ENCODE data around the gene PRR20G.

DNA sequence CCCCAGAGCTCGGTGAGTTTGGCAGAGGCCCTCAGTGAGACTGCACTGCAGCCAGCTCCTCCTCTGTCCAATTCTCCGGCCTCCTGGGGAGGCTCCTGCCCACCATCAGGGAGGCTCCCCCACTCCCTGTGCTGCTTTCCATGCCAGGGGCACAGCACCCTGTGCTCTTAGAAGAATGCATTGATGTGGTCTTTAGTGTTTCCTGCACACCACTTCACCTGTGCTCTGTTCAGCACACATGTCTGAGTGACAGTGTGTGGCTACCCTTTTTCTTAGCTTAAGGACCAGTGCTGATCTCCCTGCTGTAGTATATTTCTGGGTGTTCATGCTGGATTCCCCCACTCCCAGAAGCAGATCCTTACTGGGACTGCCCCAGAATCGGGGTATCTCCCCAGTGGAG, 36.2 kb upstream of the PRR20G start:
- no peak for TF ChIP-seq POLR2A (IDR thresholded peaks at IDR 0.05)
- TF ChIP-seq, protein P1, sequence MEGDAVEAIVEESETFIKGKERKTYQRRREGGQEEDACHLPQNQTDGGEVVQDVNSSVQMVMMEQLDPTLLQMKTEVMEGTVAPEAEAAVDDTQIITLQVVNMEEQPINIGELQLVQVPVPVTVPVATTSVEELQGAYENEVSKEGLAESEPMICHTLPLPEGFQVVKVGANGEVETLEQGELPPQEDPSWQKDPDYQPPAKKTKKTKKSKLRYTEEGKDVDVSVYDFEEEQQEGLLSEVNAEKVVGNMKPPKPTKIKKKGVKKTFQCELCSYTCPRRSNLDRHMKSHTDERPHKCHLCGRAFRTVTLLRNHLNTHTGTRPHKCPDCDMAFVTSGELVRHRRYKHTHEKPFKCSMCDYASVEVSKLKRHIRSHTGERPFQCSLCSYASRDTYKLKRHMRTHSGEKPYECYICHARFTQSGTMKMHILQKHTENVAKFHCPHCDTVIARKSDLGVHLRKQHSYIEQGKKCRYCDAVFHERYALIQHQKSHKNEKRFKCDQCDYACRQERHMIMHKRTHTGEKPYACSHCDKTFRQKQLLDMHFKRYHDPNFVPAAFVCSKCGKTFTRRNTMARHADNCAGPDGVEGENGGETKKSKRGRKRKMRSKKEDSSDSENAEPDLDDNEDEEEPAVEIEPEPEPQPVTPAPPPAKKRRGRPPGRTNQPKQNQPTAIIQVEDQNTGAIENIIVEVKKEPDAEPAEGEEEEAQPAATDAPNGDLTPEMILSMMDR (IDR thresholded peaks at IDR 0.05), result no peak
